Lower leg skin (tissue), 3 donors: ENCODE data around the gene PDE8A.

Experiments
- CTCF ChIP-seq, 3 donors: fragments of 450-650 bp; IDR thresholded peaks; one replicate each; pipeline ENCODE4 v1.5.1; 2016; ENCODE audit warnings: antibody characterized with exemption in 3 of 3, mild to moderate bottlenecking in 3 of 3, moderate library complexity in 2 of 3
- POLR2A ChIP-seq, 2 donors: fragments of 450-650 bp; IDR thresholded peaks; one replicate each; pipeline ENCODE4 v1.6.1; 2016 to 2017; ENCODE audit warnings: antibody characterized with exemption in 2 of 2, mild to moderate bottlenecking in 1 of 2, moderate library complexity in 1 of 2

GRCh38 chr15:84983711-84984110, 2.1 kb downstream of the PDE8A start:
- TF ChIP-seq POLR2A (IDR thresholded peaks at IDR 0.05): no peak
- TF ChIP-seq CTCF (IDR thresholded peaks at IDR 0.05): no peak
